Prostate gland (tissue), 2 donors: ENCODE results near the gene NEK4. TPM values are rescaled to one million over a fixed set of nuclear protein-coding genes. Genes with fewer than 3 reads are reported as not detected.
"Not testable (repeated sequence)": the region's sequence is repeated elsewhere in the genome, so short reads cannot be mapped to it uniquely, and the experiment has no call there.

Experiments used
- DNase-seq: peaks from one replicate; pipeline ENCODE4 v3.0.0-alpha.2; 2019; ENCODE audit warnings: low spot score
- H3K27ac ChIP-seq, 2 donors: fragments of 200-600 bp; sonication (generic); 2 replicates each; pipeline ENCODE4 v1.5.1; 2017 to 2019
- H3K27me3 ChIP-seq: fragments of 200-600 bp; sonication (generic); replicated peaks from 2 replicates; pipeline ENCODE4 v1.5.1; 2019; ENCODE audit not compliant: insufficient read depth
- H3K36me3 ChIP-seq, 2 donors: fragments of 200-600 bp; sonication (generic); 1 replicate in 1 of 2; 2 replicates in 1 of 2; pipeline versions ENCODE4 v1.5.1 to v1.8.1; 2017 to 2019
- H3K4me1 ChIP-seq: fragments of 200-600 bp; sonication (generic); replicated peaks from 2 replicates; pipeline ENCODE4 v1.5.1; 2019
- H3K4me3 ChIP-seq, 2 donors: fragments of 200-600 bp; sonication (generic); 2 replicates each; pipeline ENCODE4 v1.5.1; 2017 to 2019
- H3K9me3 ChIP-seq: fragments of 200-600 bp; sonication (generic); 2 replicates; pipeline ENCODE4 v1.5.1; 2017
- CTCF ChIP-seq, 4 experiments: fragments of 200-600 bp in 2 of 4; fragments of 450-650 bp in 2 of 4; sonication (generic) in 2 of 4; IDR thresholded peaks; 1 replicate in 3 of 4; 2 replicates in 1 of 4; pipeline ENCODE4 v1.5.1; 2016 to 2019; ENCODE audit warnings: antibody characterized with exemption in 4 of 4, mild to moderate bottlenecking in 2 of 4, moderate library complexity in 2 of 4
- POLR2A ChIP-seq: fragments of 450-650 bp; IDR thresholded peaks from one replicate; pipeline ENCODE4 v1.6.1; 2016; ENCODE audit warnings: antibody characterized with exemption, mild to moderate bottlenecking
- POLR2AphosphoS5 ChIP-seq: sonication (generic); formaldehyde crosslinking; IDR thresholded peaks from one replicate; pipeline ENCODE4 v1.6.1; 2017; ENCODE audit warnings: antibody characterized with exemption
- WGBS: methylation state at CpG from one replicate; pipeline ENCODE4 v1.1.5; 2018; 5-methylcytosine and 5-hydroxymethylcytosine counted together
- intact Hi-C: fragments of 100-400 bp; cut with DNase I; formaldehyde crosslinking; loops from one replicate; pipeline ENCODE4 v1.14.2; 2022
- total RNA-seq, 2 donors: library from RNA; depleted of rRNA; stranded (reverse); fragments of >200 nt; gene quantifications; one replicate each; pipeline ENCODE4 v1.1.0, GENCODE V29; 2016

Gene NEK4
- total RNA-seq, 2 donors from 2014 or later = 24.5 to 49.9 TPM

GRCh38 chr3:52779837-52780585 lies 9.3 kb upstream of the NEK4 start:
- no peak overlapping the region for H3K27ac ChIP-seq
- WGBS = 87% methylated on average over 8 of the region's 8 CpGs
- no peak for DNase-seq
- H3K4me3 ChIP-seq = no peak overlapping the region
- no peaks in the 10 kb centered on the region for H3K4me1 ChIP-seq
- H3K9me3 ChIP-seq = no peaks in the 10 kb centered on the region
- no peaks in the 10 kb centered on the region for H3K36me3 ChIP-seq
- intact Hi-C loops = loop anchor here (10.0 kb wide), 1 partner anchor 295 kb away; no protein-coding TSS in a partner anchor
- no peak for TF ChIP-seq CTCF (IDR thresholded peaks at IDR 0.05)
- no peak for TF ChIP-seq POLR2AphosphoS5
- TF ChIP-seq POLR2A = no peak
- H3K27me3 ChIP-seq = peaks cover 1% of the 10 kb centered on the region

- Histone ChIP-seq H3K36me3 (no peaks in the 10 kb centered on the region), H3K4me3 (no peak overlapping the region), H3K27ac (no peak overlapping the region), H3K9me3 (no peaks in the 10 kb centered on the region), H3K27me3 (peaks cover 1% of the 10 kb centered on the region), H3K4me1 (no peaks in the 10 kb centered on the region)
- WGBS = 83% methylated on average over 11 of the region's 11 CpGs
- DNase-seq = no peak
- intact Hi-C loops = loop anchor here (10.0 kb wide), 1 partner anchor 296 kb away; no protein-coding TSS in a partner anchor
- TF ChIP-seq CTCF (IDR thresholded peaks at IDR 0.05) (no peak), POLR2AphosphoS5 (no peak), POLR2A (no peak)
These were observed 8.5 kb upstream of the NEK4 start for GRCh38 chr3:52779011-52779836.

GRCh38 chr3:52777959-52778805 lies 7.4 kb upstream of the NEK4 start:
- H3K9me3 ChIP-seq = no peaks in the 10 kb centered on the region
- H3K27me3 ChIP-seq = peaks cover 1% of the 10 kb centered on the region
- H3K4me1 ChIP-seq = no peaks in the 10 kb centered on the region
- TF ChIP-seq CTCF (IDR thresholded peaks at IDR 0.05) (no peak), POLR2AphosphoS5 (no peak), POLR2A (no peak)
- no peak for DNase-seq
- intact Hi-C loops = loop anchor here (10.0 kb wide), 1 partner anchor 297 kb away; no protein-coding TSS in a partner anchor
- no peaks in the 10 kb centered on the region for H3K36me3 ChIP-seq
- no peak overlapping the region for H3K4me3 ChIP-seq
- H3K27ac ChIP-seq = no peak overlapping the region
- WGBS = 88% methylated on average over 17 of the region's 17 CpGs

GRCh38 chr3:52777127-52777958 lies 6.6 kb upstream of the NEK4 start, which contains the start of gene ITIH1:
Gene ITIH1 (plus strand): TSS chr3:52777599. CDS start chr3:52777616, 17 bp downstream.
- Histone ChIP-seq H3K27me3 (peaks cover 1% of the 10 kb centered on the region), H3K9me3 (no peaks in the 10 kb centered on the region), H3K4me3 (no peak within 1 kb of the TSS), H3K27ac (no peak within 1 kb of the TSS), H3K36me3 (no peaks in the 10 kb centered on the region), H3K4me1 (no peaks in the 10 kb centered on the region)
- 91% methylated on average over 12 of the region's 12 CpGs for WGBS
- TF ChIP-seq CTCF (IDR thresholded peaks at IDR 0.05) (no peak), POLR2A (no peak), POLR2AphosphoS5 (no peak)
- intact Hi-C loops = loop anchor here (10.0 kb wide), 1 partner anchor 297 kb away; no protein-coding TSS in a partner anchor
- DNase-seq = no peak

GRCh38 chr3:52776486-52776885 lies 5.7 kb upstream of the NEK4 start:
- H3K36me3 ChIP-seq, DNase-seq, H3K4me3 ChIP-seq, H3K4me1 ChIP-seq, H3K27ac ChIP-seq, H3K27me3 ChIP-seq, H3K9me3 ChIP-seq: not testable (repeated sequence)
- 68% methylated on average over 6 of the region's 6 CpGs for WGBS
- intact Hi-C loops = loop anchor here (10.0 kb wide), 1 partner anchor 298 kb away; no protein-coding TSS in a partner anchor
